IMR-90 (cell line): ENCODE data around the gene PTPRN2. TPM values are rescaled to one million over a fixed set of nuclear protein-coding genes. Genes with fewer than 3 reads are reported as not detected.

Experiments
- ATAC-seq: fragments of 200-7000 bp; cut with Tn5 transposase; 2 replicates; pipeline ENCODE4 v1.9.1; 2020; ENCODE audit warnings: low read depth, mild to moderate bottlenecking, moderate library complexity
- BruUV-seq: library from RNA; stranded (reverse); fragments of 400-500 nt; replicated peaks from 2 replicates; lab custom pipeline; 2021; lab: Mats Ljungman, UMichigan
- CTCF ChIA-PET: fragments of 300-600 bp; formaldehyde crosslinking; extraction: SDS; loops from one replicate; lab custom pipeline; 2021; ENCODE audit warnings: antibody characterized with exemption; lab: Yijun Ruan, JAX
- POLR2A ChIA-PET: fragments of 300-600 bp; sonication (Branson Sonifier 250); formaldehyde crosslinking; loops from one replicate; lab custom pipeline; 2022; ENCODE audit warnings: antibody characterized with exemption; ENCODE audit not compliant: unreplicated experiment; lab: Charles Lee
- DNase-seq: peaks from one replicate; pipeline ENCODE4 v3.0.0; 2013
- H2AFZ ChIP-seq: replicated peaks from 2 replicates; pipeline ENCODE3; 2013; ENCODE audit warnings: low read length, mild to moderate bottlenecking; ENCODE audit not compliant: poor library complexity
- H2AK5ac ChIP-seq: 2 replicates; pipeline ENCODE4 v1.6.1; 2013; ENCODE audit warnings: low read depth, low read length, inconsistent platforms
- H2AK9ac ChIP-seq: replicated peaks from 2 replicates; pipeline ENCODE3; 2013; ENCODE audit warnings: mild to moderate bottlenecking, low read depth, low read length, moderate library complexity; ENCODE audit not compliant: poor library complexity
- H2BK120ac ChIP-seq: 2 replicates; pipeline ENCODE4 v1.6.1; 2013; ENCODE audit warnings: low read depth, low read length, inconsistent platforms
- H2BK15ac ChIP-seq: 3 replicates; pipeline ENCODE4 v1.6.1; 2013; ENCODE audit warnings: low read depth, low read length, inconsistent platforms
- H2BK20ac ChIP-seq: 2 replicates; pipeline ENCODE4 v1.6.1; 2013; ENCODE audit warnings: low read depth, mild to moderate bottlenecking, inconsistent platforms, low read length, moderate library complexity
- H2BK5ac ChIP-seq: 2 replicates; pipeline ENCODE4 v1.6.1; 2013; ENCODE audit warnings: mild to moderate bottlenecking, low read depth, low read length, inconsistent platforms; ENCODE audit not compliant: poor library complexity, severe bottlenecking
- H3K14ac ChIP-seq: replicated peaks from 2 replicates; pipeline ENCODE4 v1.6.1; 2013; ENCODE audit warnings: low read depth, low read length, inconsistent platforms
- H3K18ac ChIP-seq: 2 replicates; pipeline ENCODE4 v1.6.1; 2013; ENCODE audit warnings: low read depth, low read length, control low read depth
- H3K23ac ChIP-seq: 2 replicates; pipeline ENCODE4 v1.6.1; 2013; ENCODE audit warnings: low read depth, low read length, inconsistent platforms
- H3K27ac ChIP-seq: 2 replicates; pipeline ENCODE4 v1.5.1; 2013; ENCODE audit warnings: mild to moderate bottlenecking, control low read depth, low read length; ENCODE audit not compliant: insufficient read depth
- H3K27me3 ChIP-seq: 2 replicates; pipeline ENCODE4 v1.6.1; 2013; ENCODE audit warnings: low read length; ENCODE audit not compliant: control insufficient read depth, insufficient read depth
- H3K36me3 ChIP-seq: 2 replicates; pipeline ENCODE4 v1.6.1; 2013; ENCODE audit warnings: low read length, mixed read lengths; ENCODE audit not compliant: control insufficient read depth, insufficient read depth
- H3K4ac ChIP-seq: 2 replicates; pipeline ENCODE4 v1.6.1; 2013; ENCODE audit warnings: low read depth, low read length, inconsistent platforms
- H3K4me1 ChIP-seq: 2 replicates; pipeline ENCODE4 v1.6.1; 2013; ENCODE audit warnings: low read length, mixed read lengths; ENCODE audit not compliant: control insufficient read depth, insufficient read depth
- H3K4me2 ChIP-seq: 2 replicates; pipeline ENCODE4 v1.6.1; 2013; ENCODE audit warnings: low read depth, mild to moderate bottlenecking, control low read depth, low read length, moderate library complexity
- H3K4me3 ChIP-seq: 2 replicates; pipeline ENCODE4 v1.5.1; 2013; ENCODE audit warnings: low read depth, mild to moderate bottlenecking, control low read depth, low read length, moderate library complexity; ENCODE audit not compliant: insufficient read depth
- H3K56ac ChIP-seq: 2 replicates; pipeline ENCODE4 v1.6.1; 2013; ENCODE audit warnings: low read length, inconsistent platforms; ENCODE audit not compliant: insufficient read depth; ENCODE audit errors: extremely low read depth
- H3K79me1 ChIP-seq, 2 experiments: 2 replicates each; pipeline ENCODE4 v1.6.1; 2013; ENCODE audit warnings: low read length in 2 of 2, inconsistent platforms in 1 of 2, low read depth in 1 of 2
- H3K9ac ChIP-seq: 2 replicates; pipeline ENCODE4 v1.6.1; 2013; ENCODE audit warnings: low read depth, low read length, control low read depth
- H3K9me1 ChIP-seq: 2 replicates; pipeline ENCODE4 v1.6.1; 2013; ENCODE audit warnings: low read length, inconsistent platforms; ENCODE audit not compliant: insufficient read depth
- H3K9me3 ChIP-seq: 2 replicates; pipeline ENCODE4 v1.6.1; 2013; ENCODE audit warnings: low read length; ENCODE audit not compliant: control insufficient read depth, insufficient read depth
- H4K20me1 ChIP-seq: 2 replicates; pipeline ENCODE4 v1.6.1; 2013; ENCODE audit warnings: low read length, inconsistent platforms; ENCODE audit not compliant: insufficient read depth
- H4K5ac ChIP-seq: 2 replicates; pipeline ENCODE4 v1.6.1; 2013; ENCODE audit warnings: mild to moderate bottlenecking, low read depth, low read length, control low read depth
- H4K8ac ChIP-seq, 2 experiments: 2 replicates each; pipeline ENCODE4 v1.6.1; 2013; ENCODE audit warnings: low read depth in 2 of 2, low read length in 2 of 2, control low read depth in 1 of 2, inconsistent platforms in 1 of 2
- H4K91ac ChIP-seq: 2 replicates; pipeline ENCODE4 v1.6.1; 2013; ENCODE audit warnings: low read depth, low read length, inconsistent platforms; ENCODE audit not compliant: insufficient read depth
- MAFK ChIP-seq: IDR thresholded peaks from 2 replicates; pipeline ENCODE4 v1.6.1; 2012; ENCODE audit warnings: low read depth, low read length, improper control_type of control experiment
- WGBS, 2 experiments: methylation state at CpG; one replicate each; pipeline versions ENCODE4 v1.1.5 to v1.1.7; 2013; ENCODE audit warnings: missing lambda C conversion rate in 2 of 2; ENCODE audit not compliant: insufficient read length in 1 of 2; ENCODE audit errors: extremely low coverage in 2 of 2; 5-methylcytosine and 5-hydroxymethylcytosine counted together
- dilution Hi-C: fragments of 300-500 bp; cut with HindIII; formaldehyde crosslinking; loops from one replicate; pipeline ENCODE4 v1.14.3; 2018; ENCODE audit warnings: low sequenced_read_pairs; ENCODE audit not compliant: unreplicated experiment
- in situ Hi-C: fragments of 300-500 bp; cut with MboI; formaldehyde crosslinking; loops from 3 replicates; pipeline ENCODE4 v1.14.3; 2019; ENCODE audit warnings: low sequenced_read_pairs, inconsistent platforms, mixed read lengths
- intact Hi-C: fragments of 100-400 bp; cut with micrococcal nuclease; formaldehyde crosslinking; loops from 2 replicates; pipeline ENCODE4 v1.10.0; 2022
- polyA plus RNA-seq, 3 experiments: library from polyadenylated mRNA; depleted of rRNA; stranded (reverse); fragments of >200 nt; gene quantifications; 2 replicates each; pipeline ENCODE4 v1.2.3, GENCODE V29; 2012; ENCODE audit warnings: low replicate concordance in 1 of 3
- total RNA-seq: library from RNA; depleted of rRNA; stranded (reverse); fragments of >200 nt; gene quantifications from 2 replicates; pipeline ENCODE4 v1.2.3, GENCODE V29; 2012

Gene PTPRN2
- total and polyA plus RNA-seq, 2 of the 4 experiments (the other 2 are of a cell fraction): 0.03 TPM; not detected in 1

- Histone ChIP-seq H3K27me3 (no peaks in the 10 kb centered on the region), H3K4me2 (no peak overlapping the region), H3K4me1 (no peaks in the 10 kb centered on the region), H3K9me1 (no peaks in the 10 kb centered on the region), H2BK120ac (no peak overlapping the region), H3K9me3 (peaks cover 46% of the 10 kb centered on the region), H4K8ac (no peak overlapping the region), H3K79me1 (no peaks in the 10 kb centered on the region), H3K27ac (no peak overlapping the region), H3K23ac (no peak overlapping the region), H4K5ac (no peak overlapping the region), H3K4ac (no peak overlapping the region), H2BK15ac (no peak overlapping the region), H3K56ac (no peak overlapping the region), H2BK5ac (no peak overlapping the region), H2AFZ (no peak overlapping the region), H2BK20ac (no peak overlapping the region), H2AK9ac (no peak overlapping the region), H3K18ac (no peak overlapping the region), H4K20me1 (no peaks in the 10 kb centered on the region), H3K9ac (no peak overlapping the region), H4K91ac (no peak overlapping the region), H2AK5ac (no peak overlapping the region), H3K14ac (no peak overlapping the region), H3K36me3 (no peaks in the 10 kb centered on the region), H3K4me3 (no peak overlapping the region)
- dilution Hi-C loops: no loop called here
- ATAC-seq: no peak
- CTCF ChIA-PET: no interaction called here
- intact Hi-C loops: no loop called here
- 67% methylated on average over 2 of the region's 14 CpGs; no CpG with 5 or more reads in 1 of the 2 experiments for WGBS, 2 experiments
- POLR2A ChIA-PET: no interaction called here
- no peak for TF ChIP-seq MAFK
- BruUV-seq: no TSS peak
- in situ Hi-C loops: no loop called here
- no peak for DNase-seq
Observed at GRCh38 chr7:158548726-158549125, 38.9 kb downstream of the PTPRN2 start.
